Endodermal cell (in vitro differentiated cells): ENCODE measurements around the gene PDZD4. TPM values are rescaled to one million over a fixed set of nuclear protein-coding genes. Genes with fewer than 3 reads are reported as not detected.
"Not testable (repeated sequence)": the region's sequence is repeated elsewhere in the genome, so short reads cannot be mapped to it uniquely, and the experiment has no call there.

Experiments used
- DNase-seq: peaks from one replicate; pipeline ENCODE4 v3.0.0-alpha.2; 2017
- H3K27ac ChIP-seq: 2 replicates; pipeline ENCODE4 v1.5.1; 2013; ENCODE audit warnings: mild to moderate bottlenecking, low read depth, low read length, moderate library complexity
- H3K27me3 ChIP-seq: 2 replicates; pipeline ENCODE4 v1.6.1; 2013; ENCODE audit warnings: mild to moderate bottlenecking, low read length, moderate library complexity; ENCODE audit not compliant: insufficient read depth, control insufficient read depth, poor library complexity, severe bottlenecking
- H3K36me3 ChIP-seq: 2 replicates; pipeline ENCODE4 v1.7.0; 2013; ENCODE audit warnings: mild to moderate bottlenecking, low read length, moderate library complexity; ENCODE audit not compliant: control insufficient read depth, insufficient read depth
- H3K4me1 ChIP-seq: one replicate; pipeline ENCODE4 v1.7.0; 2013; ENCODE audit warnings: low read length; ENCODE audit not compliant: control insufficient read depth, insufficient read depth
- H3K4me3 ChIP-seq: 2 replicates; pipeline ENCODE4 v1.5.1; 2013; ENCODE audit warnings: mild to moderate bottlenecking, low read length, moderate library complexity
- H3K9ac ChIP-seq: 2 replicates; pipeline ENCODE4 v1.6.1; 2013; ENCODE audit warnings: mild to moderate bottlenecking, low read length, moderate library complexity; ENCODE audit not compliant: poor library complexity, severe bottlenecking; ENCODE audit errors: extremely low read depth
- H3K9me3 ChIP-seq: 2 replicates; pipeline ENCODE4 v1.6.1; 2013; ENCODE audit warnings: mild to moderate bottlenecking, low read length, moderate library complexity; ENCODE audit not compliant: control insufficient read depth
- H3K27ac Mint-ChIP-seq: 2 replicates; pipeline ENCODE4 v1.8.0; 2020; ENCODE audit warnings: mixed read lengths
- H3K27me3 Mint-ChIP-seq: 2 replicates; pipeline ENCODE4 v1.8.0; 2021; ENCODE audit warnings: mild to moderate bottlenecking, mixed read lengths; ENCODE audit not compliant: insufficient read depth
- H3K36me3 Mint-ChIP-seq: 2 replicates; pipeline ENCODE4 v1.8.0; 2020; ENCODE audit warnings: low read depth, mixed read lengths
- H3K4me1 Mint-ChIP-seq: 2 replicates; pipeline ENCODE4 v1.8.0; 2020; ENCODE audit warnings: mixed read lengths
- H3K4me3 Mint-ChIP-seq: 2 replicates; pipeline ENCODE4 v1.8.0; 2020; ENCODE audit warnings: mild to moderate bottlenecking, moderate library complexity, mixed read lengths
- H3K9me3 Mint-ChIP-seq: 2 replicates; pipeline ENCODE4 v1.8.0; 2020; ENCODE audit warnings: mild to moderate bottlenecking, mixed read lengths
- CTCF ChIP-seq: fragments of 200-600 bp; sonication (generic); conservative IDR thresholded peaks from 2 replicates; pipeline ENCODE4 v1.5.0; 2021; ENCODE audit warnings: antibody characterized with exemption, mild to moderate bottlenecking
- WGBS, 2 experiments: methylation state at CpG; one replicate each; pipeline versions ENCODE4 v1.1.5 to v1.1.7; 2013; ENCODE audit warnings: missing lambda C conversion rate in 2 of 2, mixed read lengths in 1 of 2; ENCODE audit not compliant: insufficient coverage in 1 of 2, insufficient read length in 1 of 2; 5-methylcytosine and 5-hydroxymethylcytosine counted together
- total RNA-seq, 2 donors: library from RNA; stranded (reverse); fragmentation: NEBNext Ultra II Directional in 1 of 2; extraction: Animal tissue kit (Norgen Biotek cat#: 25700) in 1 of 2; gene quantifications; 2 replicates in 1 of 2; 3 replicates in 1 of 2; pipeline ENCODE4 v1.2.1, GENCODE V29; 2021

The PDZD4 gene
- total RNA-seq, 2 donors from 2014 or later, result 30.1 to 68.3 TPM

GRCh38 chrX:153820601-153821000, 9.7 kb downstream of the PDZD4 start:
- 73 to 93% methylated on average over 3 to 7 of the region's 7 CpGs for WGBS, 2 experiments
- no peak overlapping the region for H3K9ac ChIP-seq
- H3K27me3 ChIP-seq, result no peaks in the 10 kb centered on the region
- DNase-seq, result peak; percentile 42
- Mint-ChIP-seq H3K36me3 (no peaks in the 10 kb centered on the region), H3K9me3 (peaks cover 67% of the 10 kb centered on the region), H3K27ac (no peak overlapping the region), H3K4me1 (peaks cover 3% of the 10 kb centered on the region), H3K27me3 (no peaks in the 10 kb centered on the region), H3K4me3 (no peak overlapping the region)
- no peaks in the 10 kb centered on the region for H3K36me3 ChIP-seq
- no peak overlapping the region for H3K4me3 ChIP-seq
- no peak overlapping the region for H3K27ac ChIP-seq
- no peak for TF ChIP-seq CTCF
- H3K9me3 ChIP-seq, result no peaks in the 10 kb centered on the region
- H3K4me1 ChIP-seq, result no peaks in the 10 kb centered on the region

GRCh38 chrX:153819384-153820040, 10.8 kb downstream of the PDZD4 start:
- Histone ChIP-seq H3K36me3 (no peaks in the 10 kb centered on the region), H3K4me3 (peak overlapping the region; percentile 29), H3K27ac (peak overlapping the region; percentile 86), H3K9ac (peak overlapping the region; percentile 20), H3K9me3 (no peaks in the 10 kb centered on the region), H3K4me1 (no peaks in the 10 kb centered on the region), H3K27me3 (no peaks in the 10 kb centered on the region)
- Mint-ChIP-seq H3K27ac (peak overlapping the region; percentile 87), H3K36me3 (no peaks in the 10 kb centered on the region), H3K27me3 (no peaks in the 10 kb centered on the region), H3K9me3 (peaks cover 66% of the 10 kb centered on the region), H3K4me3 (peak overlapping the region; percentile 49), H3K4me1 (peaks cover 3% of the 10 kb centered on the region)
- no peak for TF ChIP-seq CTCF
- DNase-seq, result peak; percentile 68
- WGBS, 2 experiments, result 49 to 100% methylated on average over 3 to 19 of the region's 23 CpGs

GRCh38 chrX:153818571-153819383, 11.6 kb downstream of the PDZD4 start:
- Mint-ChIP-seq H3K9me3 (peaks cover 63% of the 10 kb centered on the region), H3K36me3 (no peaks in the 10 kb centered on the region), H3K27me3 (no peaks in the 10 kb centered on the region), H3K27ac (peak overlapping the region; percentile 87), H3K4me1 (peaks cover 3% of the 10 kb centered on the region), H3K4me3 (peak overlapping the region; percentile 49)
- Histone ChIP-seq H3K9me3 (no peaks in the 10 kb centered on the region), H3K27ac (peak overlapping the region; percentile 86), H3K9ac (peak overlapping the region; percentile 20), H3K27me3 (no peaks in the 10 kb centered on the region), H3K4me3 (peak overlapping the region; percentile 29), H3K36me3 (no peaks in the 10 kb centered on the region), H3K4me1 (no peaks in the 10 kb centered on the region)
- TF ChIP-seq CTCF, result no peak
- WGBS, 2 experiments, result 16 to 48% methylated on average over 6 to 67 of the region's 67 CpGs
- DNase-seq, result peak; percentile 82

GRCh38 chrX:153818064-153818463, 12.3 kb downstream of the PDZD4 start:
- not testable (repeated sequence) for H3K9me3 ChIP-seq, H3K4me1 ChIP-seq, H3K36me3 ChIP-seq, H3K27me3 Mint-ChIP-seq, H3K27ac ChIP-seq, H3K4me3 ChIP-seq, DNase-seq, H3K4me1 Mint-ChIP-seq, H3K9ac ChIP-seq, H3K36me3 Mint-ChIP-seq, H3K27ac Mint-ChIP-seq, H3K27me3 ChIP-seq
- 90 to 94% methylated on average over 2 to 7 of the region's 9 CpGs for WGBS, 2 experiments
- peak overlapping the region; percentile 49 for H3K4me3 Mint-ChIP-seq
- H3K9me3 Mint-ChIP-seq, result peaks cover 64% of the 10 kb centered on the region
